Neural progenitor cell (in vitro differentiated cells): ENCODE measurements around the gene PCCA. TPM values are rescaled to one million over a fixed set of nuclear protein-coding genes. Genes with fewer than 3 reads are reported as not detected.

Experiments
- DNase-seq: peaks from one replicate; pipeline ENCODE4 v3.0.0-alpha.2; 2016; ENCODE audit warnings: low spot score
- H2AFZ ChIP-seq: fragments of 200-600 bp; sonication (generic); replicated peaks from 2 replicates; pipeline ENCODE4 v1.6.1; 2016; ENCODE audit warnings: antibody characterized with exemption
- H3F3A ChIP-seq: fragments of 200-600 bp; sonication (generic); 2 replicates; pipeline ENCODE4 v1.6.1; 2016; ENCODE audit warnings: antibody characterized with exemption, low read depth
- H3K27ac ChIP-seq: fragments of 200-600 bp; sonication (generic); 2 replicates; pipeline ENCODE4 v1.5.1; 2016; ENCODE audit warnings: mild to moderate bottlenecking
- H3K27me3 ChIP-seq: fragments of 200-600 bp; sonication (generic); 2 replicates; pipeline ENCODE4 v1.6.1; 2016; ENCODE audit warnings: mild to moderate bottlenecking, moderate library complexity
- H3K36me3 ChIP-seq: fragments of 200-600 bp; sonication (generic); 2 replicates; pipeline ENCODE4 v1.5.1; 2016
- H3K4me1 ChIP-seq: fragments of 200-600 bp; sonication (generic); 2 replicates; pipeline ENCODE4 v1.6.1; 2016; ENCODE audit warnings: mixed run types
- H3K4me2 ChIP-seq: fragments of 200-600 bp; sonication (generic); 2 replicates; pipeline ENCODE4 v1.6.1; 2016
- H3K4me3 ChIP-seq: fragments of 200-600 bp; sonication (generic); 2 replicates; pipeline ENCODE4 v1.5.1; 2016
- H3K79me2 ChIP-seq: fragments of 200-600 bp; sonication (generic); 2 replicates; pipeline ENCODE4 v1.6.1; 2016; ENCODE audit warnings: low read depth
- H3K9ac ChIP-seq: fragments of 200-600 bp; sonication (generic); 2 replicates; pipeline ENCODE4 v1.6.1; 2016
- H3K9me3 ChIP-seq: fragments of 200-600 bp; sonication (generic); 2 replicates; pipeline ENCODE4 v1.5.1; 2016; ENCODE audit warnings: low read depth
- H4K20me1 ChIP-seq: fragments of 200-600 bp; sonication (generic); 2 replicates; pipeline ENCODE4 v1.6.1; 2016; ENCODE audit warnings: low read depth
- H3K27ac Mint-ChIP-seq: 3 replicates; pipeline ENCODE4 v1.8.0; 2021; ENCODE audit warnings: mixed read lengths
- H3K27me3 Mint-ChIP-seq: 2 replicates; pipeline ENCODE4 v1.8.0; 2022; ENCODE audit warnings: low read depth, mild to moderate bottlenecking, inconsistent platforms, moderate library complexity, mixed read lengths; ENCODE audit not compliant: insufficient read depth
- H3K36me3 Mint-ChIP-seq: 3 replicates; pipeline ENCODE4 v1.8.0; 2021; ENCODE audit warnings: mixed read lengths
- H3K4me1 Mint-ChIP-seq: 3 replicates; pipeline ENCODE4 v1.8.0; 2021; ENCODE audit warnings: mixed read lengths
- H3K4me3 Mint-ChIP-seq: 3 replicates; pipeline ENCODE4 v1.8.0; 2021; ENCODE audit warnings: mild to moderate bottlenecking, moderate library complexity, mixed read lengths
- H3K9me3 Mint-ChIP-seq: 3 replicates; pipeline ENCODE4 v1.8.0; 2020; ENCODE audit warnings: mixed read lengths
- CTCF ChIP-seq: fragments of 200-600 bp; sonication (generic); IDR thresholded peaks from 2 replicates; pipeline ENCODE4 v1.5.1; 2017; ENCODE audit warnings: antibody characterized with exemption, mild to moderate bottlenecking
- EZH2 ChIP-seq: fragments of 200-600 bp; sonication (generic); IDR thresholded peaks from 2 replicates; pipeline ENCODE4 v1.6.1; 2017; ENCODE audit warnings: antibody characterized with exemption, mild to moderate bottlenecking, moderate library complexity
- EZH2phosphoT487 ChIP-seq: fragments of 200-600 bp; sonication (generic); IDR thresholded peaks from 2 replicates; pipeline ENCODE4 v1.6.1; 2017; ENCODE audit warnings: antibody characterized with exemption
- total RNA-seq: library from RNA; depleted of rRNA; stranded (reverse); fragments of >200 nt; gene quantifications from 2 replicates; pipeline ENCODE4 v1.2.3, GENCODE V29; 2015; ENCODE audit warnings: low replicate concordance

The PCCA gene
- total RNA-seq, 1 donor from 2014 or later = 60.6 TPM

DNA sequence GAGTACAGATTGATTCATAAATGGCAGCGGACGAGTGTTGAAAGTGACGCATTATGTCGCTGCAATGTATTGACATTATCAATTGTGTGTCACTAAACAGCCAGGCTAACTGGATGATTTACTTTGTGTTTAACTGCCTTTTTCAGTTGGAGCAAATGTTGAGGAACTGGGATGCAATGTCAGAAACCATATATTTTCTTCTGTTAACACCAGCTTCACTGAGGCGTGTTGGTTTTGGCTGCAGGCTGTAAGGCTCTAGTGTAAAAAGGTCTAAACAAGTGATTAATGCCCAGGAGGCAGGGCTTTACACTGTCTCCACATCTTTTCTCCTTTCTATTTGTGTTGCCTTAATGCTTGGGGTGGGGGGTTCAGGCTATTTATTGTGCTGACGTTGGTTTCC, 419.6 kb downstream of the PCCA start:
- Histone ChIP-seq H3K79me2 (peaks cover 3% of the 10 kb centered on the region), H2AFZ (no peak overlapping the region), H3K36me3 (no peaks in the 10 kb centered on the region), H3K27ac (no peak overlapping the region), H3K4me1 (peaks cover 44% of the 10 kb centered on the region), H3K4me2 (peak overlapping the region; percentile 42), H3K27me3 (no peaks in the 10 kb centered on the region), H4K20me1 (no peaks in the 10 kb centered on the region), H3K9ac (no peak overlapping the region), H3K4me3 (no peak overlapping the region), H3K9me3 (no peaks in the 10 kb centered on the region), H3F3A (peaks cover 27% of the 10 kb centered on the region)
- peaks cover 5% of the 10 kb centered on the region for H3K36me3 Mint-ChIP-seq
- no peak overlapping the region for H3K4me3 Mint-ChIP-seq
- peaks cover 3% of the 10 kb centered on the region for H3K27me3 Mint-ChIP-seq
- no peaks in the 10 kb centered on the region for H3K9me3 Mint-ChIP-seq
- DNase-seq = no peak
- peaks cover 54% of the 10 kb centered on the region for H3K4me1 Mint-ChIP-seq
- TF ChIP-seq EZH2phosphoT487 (no peak), EZH2 (no peak), CTCF (no peak)
- H3K27ac Mint-ChIP-seq = no peak overlapping the region

- no peak overlapping the region for H3K9ac ChIP-seq
- peaks cover 3% of the 10 kb centered on the region for H3K27me3 Mint-ChIP-seq
- H4K20me1 ChIP-seq = no peaks in the 10 kb centered on the region
- H3K9me3 Mint-ChIP-seq = no peaks in the 10 kb centered on the region
- H2AFZ ChIP-seq = no peak overlapping the region
- H3K27me3 ChIP-seq = no peaks in the 10 kb centered on the region
- H3K36me3 ChIP-seq = no peaks in the 10 kb centered on the region
- peaks cover 5% of the 10 kb centered on the region for H3K36me3 Mint-ChIP-seq
- H3K4me2 ChIP-seq = peak overlapping the region; percentile 42
- H3F3A ChIP-seq = peaks cover 33% of the 10 kb centered on the region
- no peak overlapping the region for H3K4me3 ChIP-seq
- H3K4me1 Mint-ChIP-seq = peaks cover 59% of the 10 kb centered on the region
- H3K4me1 ChIP-seq = peaks cover 49% of the 10 kb centered on the region
- no peaks in the 10 kb centered on the region for H3K9me3 ChIP-seq
- no peak overlapping the region for H3K27ac ChIP-seq
- TF ChIP-seq CTCF = no peak
- no peak overlapping the region for H3K27ac Mint-ChIP-seq
- no peak overlapping the region for H3K4me3 Mint-ChIP-seq
- peaks cover 3% of the 10 kb centered on the region for H3K79me2 ChIP-seq
- DNase-seq = no peak
Measured at GRCh38 chr13:100508996-100509395, 420.1 kb downstream of the PCCA start.

DNA sequence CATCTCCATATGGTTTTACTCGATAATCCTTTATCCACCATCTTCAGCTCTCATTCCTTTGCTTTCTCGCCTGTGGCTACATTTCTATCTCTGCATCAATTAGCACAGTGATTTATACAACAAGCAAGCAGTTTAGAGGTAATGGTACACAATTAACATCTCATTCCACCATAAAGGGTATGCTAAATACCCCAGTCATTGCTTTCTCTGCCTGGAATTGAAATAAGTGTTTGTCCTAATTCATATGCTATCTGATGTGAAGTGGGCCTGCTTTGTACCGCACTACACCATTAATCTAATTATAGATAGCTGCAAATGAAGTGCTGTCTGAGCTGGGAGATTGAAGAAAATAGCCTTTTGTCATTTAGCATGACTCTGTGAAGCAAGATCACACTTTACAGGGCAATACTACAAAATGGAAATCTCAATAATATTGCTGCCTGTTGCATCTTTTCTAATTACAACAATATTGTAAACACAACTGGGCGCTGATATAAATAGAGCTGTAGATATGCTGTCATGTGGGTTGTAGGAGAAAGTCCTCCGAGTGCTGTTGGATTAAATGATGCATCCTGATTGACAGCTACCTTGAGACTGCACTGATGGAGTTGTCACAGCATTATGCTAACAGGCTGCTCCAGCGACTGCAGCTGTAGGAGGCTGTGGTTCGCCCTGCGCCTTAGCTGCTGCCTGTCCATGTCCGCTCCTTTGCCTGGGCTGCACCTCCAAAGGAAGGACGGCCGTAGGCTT, 421.5 kb downstream of the PCCA start:
- no peak overlapping the region for H3K27ac ChIP-seq
- peaks cover 40% of the 10 kb centered on the region for H3F3A ChIP-seq
- H3K4me3 ChIP-seq = no peak overlapping the region
- H3K4me1 ChIP-seq = peaks cover 57% of the 10 kb centered on the region
- no peaks in the 10 kb centered on the region for H3K36me3 ChIP-seq
- H3K4me2 ChIP-seq = peak overlapping the region; percentile 17
- H3K79me2 ChIP-seq = peaks cover 3% of the 10 kb centered on the region
- peaks cover 5% of the 10 kb centered on the region for H3K27me3 Mint-ChIP-seq
- H3K27me3 ChIP-seq = no peaks in the 10 kb centered on the region
- no peaks in the 10 kb centered on the region for H3K9me3 ChIP-seq
- no peak overlapping the region for H2AFZ ChIP-seq
- H3K9me3 Mint-ChIP-seq = no peaks in the 10 kb centered on the region
- H3K4me3 Mint-ChIP-seq = no peak overlapping the region
- H4K20me1 ChIP-seq = no peaks in the 10 kb centered on the region
- DNase-seq = peak; percentile 50
- H3K4me1 Mint-ChIP-seq = peaks cover 71% of the 10 kb centered on the region
- no peak overlapping the region for H3K9ac ChIP-seq
- H3K36me3 Mint-ChIP-seq = peaks cover 2% of the 10 kb centered on the region
- TF ChIP-seq EZH2phosphoT487 (no peak), CTCF (no peak), EZH2 (no peak)
- peak overlapping the region; percentile 22 for H3K27ac Mint-ChIP-seq
